A549 (cell line): ENCODE data around the gene CLCN4. TPM values are rescaled to one million over a fixed set of nuclear protein-coding genes. Genes with fewer than 3 reads are reported as not detected.

Experiments
- ATAC-seq, 2 experiments: fragments of 200-7000 bp in 1 of 2; fragments of >200 bp in 1 of 2; cut with Nextera tagmentation in 1 of 2; cut with Tn5 transposase in 1 of 2; 3 replicates each; pipeline versions ENCODE4 v1.8.0 to v1.9.1; 2018 to 2020; ENCODE audit warnings: mild to moderate bottlenecking in 1 of 2, moderate library complexity in 1 of 2
- CTCF ChIA-PET: fragments of 300-600 bp; sonication (Branson Sonifier 250); formaldehyde crosslinking; extraction: SDS; loops from one replicate; lab custom pipeline; 2021; ENCODE audit warnings: antibody characterized with exemption, inconsistent platforms; lab: Yijun Ruan, JAX
- POLR2A ChIA-PET: fragments of 350-600 bp; formaldehyde crosslinking; extraction: SDS; loops from one replicate; lab custom pipeline; 2021; ENCODE audit warnings: antibody characterized with exemption, inconsistent platforms; lab: Yijun Ruan, JAX
- DNase-seq, 2 experiments: peaks; one replicate each; pipeline versions ENCODE4 v3.0.0 to v3.0.0-alpha.2; 2011 to 2016; ENCODE audit warnings: low read depth in 1 of 2, low spot score in 1 of 2
- FAIRE-seq: peaks from 2 replicates; lab custom pipeline; 2011; peaks lifted over from hg19 to GRCh38; lab: Jason Lieb, UNC
- H3K27ac ChIP-seq, 2 experiments: fragments of >200 bp; sonication (Bioruptor Twin); formaldehyde crosslinking; 3 replicates each; pipeline ENCODE4 v1.5.1; 2016 to 2017
- H3K4me1 ChIP-seq: fragments of >200 bp; sonication (Bioruptor Twin); formaldehyde crosslinking; 3 replicates; pipeline ENCODE4 v1.6.1; 2016
- H3K4me2 ChIP-seq: fragments of >200 bp; sonication (Bioruptor Twin); formaldehyde crosslinking; 3 replicates; pipeline ENCODE4 v1.6.1; 2016
- H3K4me3 ChIP-seq: fragments of >200 bp; sonication (Bioruptor Twin); formaldehyde crosslinking; 3 replicates; pipeline ENCODE4 v1.5.1; 2016
- H3K9me3 ChIP-seq: fragments of >200 bp; sonication (Bioruptor Twin); formaldehyde crosslinking; 3 replicates; pipeline ENCODE4 v1.6.1; 2016
- ATOH8 ChIP-seq: fragments of 250-450 bp; sonication (Bioruptor Pico); IDR thresholded peaks from 2 replicates; pipeline ENCODE4 v1.5.0; 2020; ENCODE audit warnings: low read depth, mild to moderate bottlenecking, moderate library complexity
- CBX8 ChIP-seq: fragments of 200-600 bp; sonication (generic); IDR thresholded peaks from 2 replicates; pipeline ENCODE4 v1.6.1; 2016
- CEBPB ChIP-seq, 2 experiments: fragments of >200 bp in 1 of 2; sonication (Bioruptor Twin) in 1 of 2; formaldehyde crosslinking in 1 of 2; IDR thresholded peaks; 2 replicates each; pipeline ENCODE4 v1.6.1; 2012 to 2016
- EHMT2 ChIP-seq: fragments of 200-600 bp; sonication (generic); IDR thresholded peaks from 2 replicates; pipeline ENCODE4 v1.6.1; 2016; ENCODE audit warnings: antibody characterized with exemption, low read depth, mild to moderate bottlenecking, moderate library complexity
- EP300 ChIP-seq, 2 experiments: fragments of >200 bp; sonication (Bioruptor Twin); formaldehyde crosslinking; IDR thresholded peaks; 2 replicates in 1 of 2; 3 replicates in 1 of 2; pipeline ENCODE4 v1.6.1; 2016 to 2017
- ESRRA ChIP-seq: fragments of 150-350 bp; IDR thresholded peaks from 2 replicates; pipeline ENCODE4 v1.6.1; 2014; ENCODE audit warnings: mild to moderate bottlenecking, low read length, borderline replicate concordance
- FOSL2 ChIP-seq, 2 experiments: fragments of 450-650 bp in 1 of 2; fragments of >200 bp in 1 of 2; sonication (Bioruptor Twin) in 1 of 2; formaldehyde crosslinking; IDR thresholded peaks; 2 replicates each; pipeline versions ENCODE4 v1.5.0 to v1.6.1; 2016 to 2020; ENCODE audit warnings: mild to moderate bottlenecking in 1 of 2, moderate library complexity in 1 of 2
- FOXS1 ChIP-seq: fragments of 250-450 bp; sonication (Bioruptor Pico); IDR thresholded peaks from 2 replicates; pipeline ENCODE4 v1.5.0; 2020; ENCODE audit warnings: mild to moderate bottlenecking, moderate library complexity
- GATA3 ChIP-seq: IDR thresholded peaks from 2 replicates; pipeline ENCODE4 v1.6.1; 2012; ENCODE audit warnings: borderline replicate concordance
- HES2 ChIP-seq: fragments of >200 bp; sonication (Bioruptor Twin); formaldehyde crosslinking; IDR thresholded peaks from 2 replicates; pipeline ENCODE4 v1.6.1; 2016
- HEYL ChIP-seq: fragments of 250-450 bp; sonication (Bioruptor Pico); IDR thresholded peaks from 2 replicates; pipeline ENCODE4 v1.8.0; 2021; ENCODE audit warnings: mild to moderate bottlenecking, moderate library complexity
- HOXA7 ChIP-seq: fragments of 250-450 bp; sonication (Bioruptor Pico); IDR thresholded peaks from 2 replicates; pipeline ENCODE4 v1.5.0; 2020; ENCODE audit warnings: mild to moderate bottlenecking, moderate library complexity
- JUNB ChIP-seq: fragments of >200 bp; sonication (Bioruptor Twin); formaldehyde crosslinking; IDR thresholded peaks from 2 replicates; pipeline ENCODE4 v1.6.1; 2016
- KDM1A ChIP-seq: fragments of 200-600 bp; sonication (generic); IDR thresholded peaks from 2 replicates; pipeline ENCODE4 v1.6.1; 2016; ENCODE audit warnings: low read depth, mild to moderate bottlenecking
- MAFK ChIP-seq: fragments of 450-650 bp; IDR thresholded peaks from 2 replicates; pipeline ENCODE4 v1.6.1; 2014; ENCODE audit not compliant: partially characterized antibody
- NFE2L2 ChIP-seq: fragments of 150-350 bp; conservative IDR thresholded peaks from 2 replicates; pipeline ENCODE4 v1.6.1; 2014; ENCODE audit warnings: low read length
- NPAS2 ChIP-seq: fragments of 250-450 bp; sonication (Bioruptor Pico); IDR thresholded peaks from 2 replicates; pipeline ENCODE4 v1.8.0; 2022; ENCODE audit warnings: mild to moderate bottlenecking, moderate library complexity, borderline replicate concordance
- PHF8 ChIP-seq: fragments of 200-600 bp; sonication (generic); IDR thresholded peaks from 2 replicates; pipeline ENCODE4 v1.6.1; 2016; ENCODE audit warnings: low read depth, mild to moderate bottlenecking, antibody characterized with exemption, moderate library complexity, borderline replicate concordance
- RCOR1 ChIP-seq: fragments of 150-350 bp; IDR thresholded peaks from 2 replicates; pipeline ENCODE4 v1.6.1; 2014; ENCODE audit warnings: antibody characterized with exemption, low read length, low read depth
- RNF2 ChIP-seq: fragments of 200-600 bp; sonication (generic); IDR thresholded peaks from 2 replicates; pipeline ENCODE4 v1.6.1; 2016; ENCODE audit warnings: low read depth, mild to moderate bottlenecking, antibody characterized with exemption, moderate library complexity, borderline replicate concordance
- ZC3H11A ChIP-seq: fragments of 450-650 bp; IDR thresholded peaks from 2 replicates; pipeline ENCODE4 v1.6.1; 2014; ENCODE audit warnings: antibody characterized with exemption, mild to moderate bottlenecking
- WGBS: methylation state at CpG from one replicate; pipeline ENCODE4 v1.1.6; 2017; ENCODE audit errors: missing lambda C conversion rate; 5-methylcytosine and 5-hydroxymethylcytosine counted together
- polyA plus RNA-seq, 4 experiments: library from polyadenylated mRNA; depleted of rRNA in 3 of 4; stranded (reverse); fragments of >200 nt; fragmentation: RNase III in 1 of 4; extraction: RNeasy Plus Mini Kit Qiagen cat#74134 plus additional on column Dnase treatment in 1 of 4; gene quantifications; 2 replicates in 3 of 4; 3 replicates in 1 of 4; pipeline ENCODE4 v1.2.3, GENCODE V29; 2011 to 2017

Gene CLCN4
- polyA plus RNA-seq, 2 of the 4 experiments (the other 2 are of a cell fraction): 2.8 to 4.7 TPM

GRCh38 chrX:10230222-10230621, 73.4 kb downstream of the CLCN4 start:
- no peak overlapping the region for H3K4me2 ChIP-seq
- ChIA-PET CTCF (interaction anchor here (0.9 kb wide), 1 partner anchor 40 kb away, joined by 3 read pairs; no protein-coding TSS in a partner anchor), POLR2A (no interaction called here)
- no peaks in the 10 kb centered on the region for H3K4me1 ChIP-seq
- FAIRE-seq (no peak), ATAC-seq (no peak)
- no peaks in the 10 kb centered on the region for H3K9me3 ChIP-seq
- H3K27ac ChIP-seq: no peak overlapping the region
- no peak overlapping the region for H3K4me3 ChIP-seq
- TF ChIP-seq HOXA7 (CRISPR knock-in tag): no peak
- no peak for TF ChIP-seq FOSL2 (IDR thresholded peaks at IDR 0.05)
- TF ChIP-seq FOSL2 (CRISPR knock-in tag; IDR thresholded peaks at IDR 0.05): no peak
- no peak for TF ChIP-seq CEBPB (IDR thresholded peaks at IDR 0.05)
- TF ChIP-seq JUNB: no peak
- no peak for TF ChIP-seq EHMT2
- TF ChIP-seq, all 56 proteins: peak for 0
- 75% methylated on average over 4 of the region's 4 CpGs for WGBS
- no peak for DNase-seq

- TF ChIP-seq HES2 (no peak), NFE2L2 (no peak), FOXS1 (no peak), EP300 (IDR thresholded peaks at IDR 0.05) (no peak), NPAS2 (CRISPR knock-in tag) (no peak), CBX8 (no peak)
- TF ChIP-seq, all 56 proteins: peak for 0
- 53% methylated on average over 4 of the region's 4 CpGs for WGBS
- ChIA-PET POLR2A (no interaction called here), CTCF (no interaction called here)
- FAIRE-seq (peak; percentile 98), ATAC-seq (no peak), DNase-seq (no peak)
- no peaks in the 10 kb centered on the region for H3K4me1 ChIP-seq
- H3K4me2 ChIP-seq: no peak overlapping the region
- H3K27ac ChIP-seq: no peak overlapping the region
- H3K9me3 ChIP-seq: no peaks in the 10 kb centered on the region
- H3K4me3 ChIP-seq: no peak overlapping the region
Measured at GRCh38 chrX:10231461-10231860, 74.7 kb downstream of the CLCN4 start.

GRCh38 chrX:10233173-10233572, 76.4 kb downstream of the CLCN4 start:
- no peak for TF ChIP-seq PHF8
- ATAC-seq (no peak), DNase-seq (peak in 1 of 2 experiments; percentile 11), FAIRE-seq (peak; percentile 18)
- Histone ChIP-seq H3K4me3 (no peak overlapping the region), H3K9me3 (no peaks in the 10 kb centered on the region), H3K27ac (peak overlapping the region in 1 of 2 experiments; percentile 24; a peak in 1 of 6 replicates), H3K4me1 (no peaks in the 10 kb centered on the region), H3K4me2 (no peak overlapping the region)
- WGBS: 66% methylated on average over 3 of the region's 3 CpGs
- POLR2A ChIA-PET: no interaction called here
- CTCF ChIA-PET: no interaction called here

- CTCF ChIA-PET: no interaction called here
- H3K4me1 ChIP-seq: no peaks in the 10 kb centered on the region
- no peak overlapping the region for H3K4me3 ChIP-seq
- H3K4me2 ChIP-seq: no peak overlapping the region
- POLR2A ChIA-PET: no interaction called here
- 87% methylated on average over 6 of the region's 6 CpGs for WGBS
- H3K9me3 ChIP-seq: no peaks in the 10 kb centered on the region
- no peak for ATAC-seq
- peak; percentile 67 for FAIRE-seq
- H3K27ac ChIP-seq: no peak overlapping the region
- DNase-seq: no peak
- no peak for TF ChIP-seq RNF2
- no peak for TF ChIP-seq GATA3
- no peak for TF ChIP-seq ATOH8 (CRISPR knock-in tag)
- TF ChIP-seq JUNB: no peak
- no peak for TF ChIP-seq KDM1A
- no peak for TF ChIP-seq HEYL (CRISPR knock-in tag)
- TF ChIP-seq EHMT2: no peak
- no peak for TF ChIP-seq ZC3H11A
- no peak for TF ChIP-seq EP300 (IDR thresholded peaks at IDR 0.05)
- TF ChIP-seq ESRRA: no peak
- no peak for TF ChIP-seq PHF8
- TF ChIP-seq MAFK: no peak
- TF ChIP-seq RCOR1: no peak
- no peak for TF ChIP-seq CBX8
Measured at GRCh38 chrX:10233696-10234095, 76.9 kb downstream of the CLCN4 start.
